Nephron progenitor cell (in vitro differentiated cells): Measurements from ENCODE around the gene ZNF837.
A peak's percentile ranks its signal among the peaks of the same experiment; 100 is the strongest.
"Not testable (repeated sequence)": the region's sequence is repeated elsewhere in the genome, so short reads cannot be mapped to it uniquely, and the experiment has no call there.

Experiments
- DNase-seq: peaks from one replicate; pipeline ENCODE4 v3.0.0; 2021
- H3K27ac Mint-ChIP-seq: 2 replicates; pipeline ENCODE4 v1.8.0; 2021; ENCODE audit warnings: mild to moderate bottlenecking, moderate library complexity, mixed read lengths
- H3K27me3 Mint-ChIP-seq: 2 replicates; pipeline ENCODE4 v1.8.0; 2021; ENCODE audit warnings: mild to moderate bottlenecking, low read depth, mixed read lengths; ENCODE audit not compliant: poor library complexity
- H3K36me3 Mint-ChIP-seq: 2 replicates; pipeline ENCODE4 v1.8.0; 2021; ENCODE audit warnings: low read depth, mixed read lengths
- H3K4me1 Mint-ChIP-seq: 2 replicates; pipeline ENCODE4 v1.8.0; 2021; ENCODE audit warnings: mixed read lengths
- H3K4me3 Mint-ChIP-seq: 2 replicates; pipeline ENCODE4 v1.8.0; 2021; ENCODE audit warnings: mild to moderate bottlenecking, moderate library complexity, mixed read lengths
- H3K9me3 Mint-ChIP-seq: 2 replicates; pipeline ENCODE4 v1.8.0; 2021; ENCODE audit warnings: mild to moderate bottlenecking, moderate library complexity, mixed read lengths
- TF ChIP-seq, protein P1 (sequence below): fragments of 200-600 bp; sonication (generic); IDR thresholded peaks from 2 replicates; pipeline ENCODE4 v1.5.0; 2021; ENCODE audit warnings: antibody characterized with exemption

Gene ZNF837

GRCh38 chr19:58350871-58351557 lies 29.8 kb downstream of the ZNF837 start:
- DNase-seq: no peak
- TF ChIP-seq, protein P1, sequence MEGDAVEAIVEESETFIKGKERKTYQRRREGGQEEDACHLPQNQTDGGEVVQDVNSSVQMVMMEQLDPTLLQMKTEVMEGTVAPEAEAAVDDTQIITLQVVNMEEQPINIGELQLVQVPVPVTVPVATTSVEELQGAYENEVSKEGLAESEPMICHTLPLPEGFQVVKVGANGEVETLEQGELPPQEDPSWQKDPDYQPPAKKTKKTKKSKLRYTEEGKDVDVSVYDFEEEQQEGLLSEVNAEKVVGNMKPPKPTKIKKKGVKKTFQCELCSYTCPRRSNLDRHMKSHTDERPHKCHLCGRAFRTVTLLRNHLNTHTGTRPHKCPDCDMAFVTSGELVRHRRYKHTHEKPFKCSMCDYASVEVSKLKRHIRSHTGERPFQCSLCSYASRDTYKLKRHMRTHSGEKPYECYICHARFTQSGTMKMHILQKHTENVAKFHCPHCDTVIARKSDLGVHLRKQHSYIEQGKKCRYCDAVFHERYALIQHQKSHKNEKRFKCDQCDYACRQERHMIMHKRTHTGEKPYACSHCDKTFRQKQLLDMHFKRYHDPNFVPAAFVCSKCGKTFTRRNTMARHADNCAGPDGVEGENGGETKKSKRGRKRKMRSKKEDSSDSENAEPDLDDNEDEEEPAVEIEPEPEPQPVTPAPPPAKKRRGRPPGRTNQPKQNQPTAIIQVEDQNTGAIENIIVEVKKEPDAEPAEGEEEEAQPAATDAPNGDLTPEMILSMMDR: no peak
- Mint-ChIP-seq H3K36me3 (peaks cover 16% of the 10 kb centered on the region), H3K4me1 (peaks cover 38% of the 10 kb centered on the region), H3K9me3 (no peaks in the 10 kb centered on the region), H3K4me3 (no peak overlapping the region), H3K27me3 (peaks cover 16% of the 10 kb centered on the region), H3K27ac (peak overlapping the region; percentile 51)

- H3K4me1 Mint-ChIP-seq: peaks cover 43% of the 10 kb centered on the region
Observed at GRCh38 chr19:58350001-58350861, 30.6 kb downstream of the ZNF837 start.

GRCh38 chr19:58349590-58349989 lies 31.2 kb downstream of the ZNF837 start:
- H3K36me3 Mint-ChIP-seq: peaks cover 10% of the 10 kb centered on the region
- no peak for DNase-seq
- TF ChIP-seq, protein P1: no peak
- peaks cover 43% of the 10 kb centered on the region for H3K4me1 Mint-ChIP-seq
- no peaks in the 10 kb centered on the region for H3K9me3 Mint-ChIP-seq
- peaks cover 26% of the 10 kb centered on the region for H3K27me3 Mint-ChIP-seq
- H3K27ac Mint-ChIP-seq: no peak overlapping the region
- H3K4me3 Mint-ChIP-seq: peak overlapping the region; percentile 48

More at GRCh38 chr19:58350001-58350861, 30.6 kb downstream of the ZNF837 start:
- Mint-ChIP-seq H3K4me3 (no peak overlapping the region), H3K27ac (peak overlapping the region; percentile 51), H3K9me3 (no peaks in the 10 kb centered on the region), H3K36me3 (peaks cover 13% of the 10 kb centered on the region), H3K27me3 (peaks cover 24% of the 10 kb centered on the region)
- no peak for DNase-seq
- TF ChIP-seq, protein P1: no peak

DNA sequence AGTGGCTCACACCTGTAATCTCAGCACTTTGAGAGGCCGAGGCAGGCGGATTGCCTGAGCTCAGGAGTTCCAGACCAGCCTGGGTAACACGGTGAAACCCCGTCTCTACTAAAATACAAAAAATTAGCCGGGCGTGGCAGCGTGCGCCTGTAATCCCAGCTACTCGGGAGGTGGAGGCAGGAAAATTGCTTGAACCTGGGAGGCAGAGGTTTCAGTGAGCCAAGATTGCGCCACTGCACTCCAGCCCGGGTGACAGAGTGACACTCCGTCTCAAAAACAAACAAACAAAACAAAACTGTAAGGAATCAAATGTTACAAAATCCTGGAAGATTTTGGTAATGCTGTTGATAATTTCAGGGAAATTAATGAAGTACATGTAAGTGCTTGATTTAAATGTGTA lies 32.8 kb downstream of the ZNF837 start:
- not testable (repeated sequence) for H3K27ac Mint-ChIP-seq, H3K9me3 Mint-ChIP-seq, DNase-seq
- Mint-ChIP-seq H3K27me3 (peaks cover 32% of the 10 kb centered on the region), H3K4me3 (peak overlapping the region; percentile 92), H3K36me3 (peaks cover 14% of the 10 kb centered on the region), H3K4me1 (peaks cover 33% of the 10 kb centered on the region)

- peaks cover 29% of the 10 kb centered on the region for H3K4me1 Mint-ChIP-seq
- H3K4me3 Mint-ChIP-seq: peak overlapping the region; percentile 92
- peaks cover 8% of the 10 kb centered on the region for H3K9me3 Mint-ChIP-seq
- peak; percentile 82 for DNase-seq
- TF ChIP-seq, protein P1: no peak
- peaks cover 32% of the 10 kb centered on the region for H3K27me3 Mint-ChIP-seq
- peaks cover 15% of the 10 kb centered on the region for H3K36me3 Mint-ChIP-seq
- no peak overlapping the region for H3K27ac Mint-ChIP-seq
Observed at GRCh38 chr19:58346961-58347929, 33.6 kb downstream of the ZNF837 start.
